ENCODE results near the gene SLC7A5.

SLC7A5 gene

GRCh38 chr16:87853411-87854052, 15.8 kb downstream of the SLC7A5 start (continued):
- TF ChIP-seq, protein P1, sequence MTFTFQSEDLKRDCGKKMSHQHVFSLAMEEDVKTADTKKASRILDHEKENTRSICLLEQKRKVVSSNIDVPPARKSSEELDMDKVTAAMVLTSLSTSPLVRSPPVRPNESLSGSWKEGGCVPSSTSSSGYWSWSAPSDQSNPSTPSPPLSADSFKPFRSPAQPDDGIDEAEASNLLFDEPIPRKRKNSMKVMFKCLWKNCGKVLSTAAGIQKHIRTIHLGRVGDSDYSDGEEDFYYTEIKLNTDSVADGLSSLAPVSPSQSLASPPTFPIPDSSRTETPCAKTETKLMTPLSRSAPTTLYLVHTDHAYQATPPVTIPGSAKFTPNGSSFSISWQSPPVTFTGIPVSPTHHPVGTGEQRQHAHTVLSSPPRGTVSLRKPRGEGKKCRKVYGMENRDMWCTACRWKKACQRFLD (tag by site-specific recombination; IDR thresholded peaks at IDR 0.05): no peak
- peak; percentile 92 for TF ChIP-seq KLF10 (tag by site-specific recombination; IDR thresholded peaks at IDR 0.05)
- 0 out of 2 replicates have a peak, but pooled peaks have one; percentile 18 for TF ChIP-seq ZNF600 (tag by site-specific recombination; IDR thresholded peaks at IDR 0.05)
- peak; percentile 97 for TF ChIP-seq KLF9 (tag by site-specific recombination; IDR thresholded peaks at IDR 0.05; ENCODE audit: low read depth)
- no peak for TF ChIP-seq ZNF621 (tag by site-specific recombination; IDR thresholded peaks at IDR 0.05)
- TF ChIP-seq ZNF341 (tag by site-specific recombination; IDR thresholded peaks at IDR 0.05; ENCODE audit: low read depth): peak; percentile 74
- TF ChIP-seq, protein P2, sequence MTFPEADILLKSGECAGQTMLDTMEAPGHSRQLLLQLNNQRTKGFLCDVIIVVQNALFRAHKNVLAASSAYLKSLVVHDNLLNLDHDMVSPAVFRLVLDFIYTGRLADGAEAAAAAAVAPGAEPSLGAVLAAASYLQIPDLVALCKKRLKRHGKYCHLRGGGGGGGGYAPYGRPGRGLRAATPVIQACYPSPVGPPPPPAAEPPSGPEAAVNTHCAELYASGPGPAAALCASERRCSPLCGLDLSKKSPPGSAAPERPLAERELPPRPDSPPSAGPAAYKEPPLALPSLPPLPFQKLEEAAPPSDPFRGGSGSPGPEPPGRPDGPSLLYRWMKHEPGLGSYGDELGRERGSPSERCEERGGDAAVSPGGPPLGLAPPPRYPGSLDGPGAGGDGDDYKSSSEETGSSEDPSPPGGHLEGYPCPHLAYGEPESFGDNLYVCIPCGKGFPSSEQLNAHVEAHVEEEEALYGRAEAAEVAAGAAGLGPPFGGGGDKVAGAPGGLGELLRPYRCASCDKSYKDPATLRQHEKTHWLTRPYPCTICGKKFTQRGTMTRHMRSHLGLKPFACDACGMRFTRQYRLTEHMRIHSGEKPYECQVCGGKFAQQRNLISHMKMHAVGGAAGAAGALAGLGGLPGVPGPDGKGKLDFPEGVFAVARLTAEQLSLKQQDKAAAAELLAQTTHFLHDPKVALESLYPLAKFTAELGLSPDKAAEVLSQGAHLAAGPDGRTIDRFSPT (tag by site-specific recombination; IDR thresholded peaks at IDR 0.05): peak; percentile 62
- TF ChIP-seq ZBTB17 (tag by site-specific recombination; IDR thresholded peaks at IDR 0.05): peak; percentile 34
- peak; percentile 68; the same call in 1 of the 2 replicates for TF ChIP-seq ATF2 (tag by site-specific recombination; IDR thresholded peaks at IDR 0.05; ENCODE audit: low read depth)
- TF ChIP-seq ZNF366 (tag by site-specific recombination; conservative IDR thresholded peaks at IDR 0.05): peak; percentile 48; the same call in 1 of the 2 replicates
- peak; percentile 96 for TF ChIP-seq ZBTB6 (tag by site-specific recombination; IDR thresholded peaks at IDR 0.05)
- peak; percentile 75 for TF ChIP-seq ZNF660 (tag by site-specific recombination; IDR thresholded peaks at IDR 0.05)
- TF ChIP-seq, protein P3, sequence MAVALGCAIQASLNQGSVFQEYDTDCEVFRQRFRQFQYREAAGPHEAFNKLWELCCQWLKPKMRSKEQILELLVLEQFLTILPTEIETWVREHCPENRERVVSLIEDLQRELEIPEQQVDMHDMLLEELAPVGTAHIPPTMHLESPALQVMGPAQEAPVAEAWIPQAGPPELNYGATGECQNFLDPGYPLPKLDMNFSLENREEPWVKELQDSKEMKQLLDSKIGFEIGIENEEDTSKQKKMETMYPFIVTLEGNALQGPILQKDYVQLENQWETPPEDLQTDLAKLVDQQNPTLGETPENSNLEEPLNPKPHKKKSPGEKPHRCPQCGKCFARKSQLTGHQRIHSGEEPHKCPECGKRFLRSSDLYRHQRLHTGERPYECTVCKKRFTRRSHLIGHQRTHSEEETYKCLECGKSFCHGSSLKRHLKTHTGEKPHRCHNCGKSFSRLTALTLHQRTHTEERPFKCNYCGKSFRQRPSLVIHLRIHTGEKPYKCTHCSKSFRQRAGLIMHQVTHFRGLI (tag by site-specific recombination; IDR thresholded peaks at IDR 0.05): peak; percentile 14; the same call in 1 of the 2 replicates
- peak; percentile 84 for TF ChIP-seq ZBTB21 (tag by site-specific recombination; IDR thresholded peaks at IDR 0.05)
- TF ChIP-seq WT1 (tag by site-specific recombination; IDR thresholded peaks at IDR 0.05): 0 out of 2 replicates have a peak, but pooled peaks have one; percentile 10
- TF ChIP-seq ZNF169 (tag by site-specific recombination; IDR thresholded peaks at IDR 0.05): no peak
- TF ChIP-seq CTCF (tag by site-specific recombination; IDR thresholded peaks at IDR 0.05): no peak
- 0 out of 2 replicates have a peak, but pooled peaks have one; percentile 32 for TF ChIP-seq TRIM28 (IDR thresholded peaks at IDR 0.05; ENCODE audit: borderline replicate concordance, low read length)
- TF ChIP-seq ZNF266 (tag by site-specific recombination; IDR thresholded peaks at IDR 0.05; ENCODE audit: low read depth): no peak
- TF ChIP-seq ZNF629 (tag by site-specific recombination; IDR thresholded peaks at IDR 0.05): peak; percentile 66
- TF ChIP-seq ZBTB8A (tag by site-specific recombination; IDR thresholded peaks at IDR 0.05): peak; percentile 88
- TF ChIP-seq ZNF610 (tag by site-specific recombination; IDR thresholded peaks at IDR 0.05; ENCODE audit: borderline replicate concordance): peak; percentile 60; the same call in 1 of the 2 replicates
- TF ChIP-seq KLF8 (tag by site-specific recombination; IDR thresholded peaks at IDR 0.05): peak; percentile 43
- 0 out of 2 replicates have a peak, but pooled peaks have one; percentile 26 for TF ChIP-seq ZNF324 (tag by site-specific recombination; IDR thresholded peaks at IDR 0.05)
- TF ChIP-seq ZNF658 (tag by site-specific recombination; IDR thresholded peaks at IDR 0.05): no peak
- TF ChIP-seq PATZ1 (tag by site-specific recombination; IDR thresholded peaks at IDR 0.05): peak; percentile 73
- 0 out of 2 replicates have a peak, but pooled peaks have one; percentile 37 for TF ChIP-seq ZFHX2 (tag by site-specific recombination; conservative IDR thresholded peaks at IDR 0.05)
- TF ChIP-seq ZFP3 (tag by site-specific recombination; IDR thresholded peaks at IDR 0.05; ENCODE audit: low read depth): no peak
